Duodenal mucosa (tissue), 2 donors: ENCODE data around the gene GRIA2.
"Not testable (repeated sequence)": the region's sequence is repeated elsewhere in the genome, so short reads cannot be mapped to it uniquely, and the experiment has no call there.

Experiments
- H3K27ac ChIP-seq: one replicate; pipeline ENCODE4 v1.7.0; 2013; ENCODE audit warnings: low read depth, low read length
- H3K27me3 ChIP-seq, 2 donors: one replicate each; pipeline ENCODE4 v1.7.0; 2013; ENCODE audit warnings: low read length in 2 of 2, control low read depth in 1 of 2; ENCODE audit not compliant: insufficient read depth in 2 of 2, control insufficient read depth in 1 of 2
- H3K36me3 ChIP-seq, 2 donors: one replicate each; pipeline ENCODE4 v1.7.0; 2013; ENCODE audit warnings: low read length in 2 of 2, control low read depth in 1 of 2; ENCODE audit not compliant: insufficient read depth in 2 of 2, control insufficient read depth in 1 of 2
- H3K4me1 ChIP-seq, 2 donors: one replicate each; pipeline ENCODE4 v1.7.0; 2013; ENCODE audit warnings: low read length in 2 of 2, control low read depth in 1 of 2; ENCODE audit not compliant: insufficient read depth in 2 of 2, control insufficient read depth in 1 of 2
- H3K4me3 ChIP-seq, 2 donors: one replicate each; pipeline ENCODE4 v1.7.0; 2013; ENCODE audit warnings: low read length in 2 of 2, low read depth in 1 of 2
- H3K9ac ChIP-seq, 2 donors: one replicate each; pipeline ENCODE4 v1.7.0; 2013; ENCODE audit warnings: low read length in 2 of 2, low read depth in 1 of 2
- H3K9me3 ChIP-seq, 2 donors: one replicate each; pipeline ENCODE4 v1.7.0; 2013; ENCODE audit warnings: low read length in 2 of 2, control low read depth in 1 of 2; ENCODE audit not compliant: control insufficient read depth in 1 of 2

The GRIA2 gene

DNA sequence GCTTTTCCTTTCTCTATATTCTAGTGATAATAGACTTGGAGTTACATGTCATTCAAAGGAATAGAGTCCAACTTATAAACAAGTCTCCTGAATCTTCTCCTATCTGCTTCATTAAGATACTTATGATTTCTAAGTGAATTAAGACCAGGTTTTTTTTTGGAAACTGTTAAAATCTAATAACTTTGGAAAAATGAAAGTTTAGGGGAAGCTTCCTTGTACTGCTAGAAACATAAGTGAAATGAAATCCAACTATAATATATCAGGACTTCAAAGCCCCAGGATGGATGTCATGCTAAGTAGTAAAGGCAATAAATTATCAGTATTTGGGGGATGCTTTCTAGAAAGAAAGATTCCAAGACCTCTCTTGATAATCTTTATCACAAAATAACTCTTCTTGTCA lies 24.8 kb downstream of the GRIA2 start:
- H3K27me3 ChIP-seq, result no peaks in the 10 kb centered on the region
- no peaks in the 10 kb centered on the region for H3K4me1 ChIP-seq
- H3K27ac ChIP-seq, result no peak overlapping the region
- no peaks in the 10 kb centered on the region for H3K36me3 ChIP-seq
- H3K9me3 ChIP-seq, result no peaks in the 10 kb centered on the region
- H3K4me3 ChIP-seq, result no peak overlapping the region
- no peak overlapping the region for H3K9ac ChIP-seq

DNA sequence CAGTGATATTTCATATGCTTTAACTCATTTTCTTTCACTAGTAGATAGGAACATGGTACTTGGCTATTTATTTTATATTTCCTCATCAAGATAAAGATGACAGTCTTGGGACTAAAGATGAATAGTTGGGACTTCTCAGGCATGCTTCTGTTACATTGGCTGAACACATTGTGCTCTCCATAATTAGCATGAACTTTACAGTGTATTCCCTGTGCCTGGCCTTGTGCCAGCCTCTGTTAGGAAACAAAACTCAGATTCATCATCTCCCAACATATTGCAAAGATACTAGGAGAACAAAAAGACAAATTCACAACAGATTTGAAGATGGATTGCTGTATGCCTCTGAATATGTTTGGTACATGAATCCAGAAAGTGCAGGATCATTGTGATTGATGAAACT lies 26.4 kb downstream of the GRIA2 start:
- H3K9me3 ChIP-seq, result no peaks in the 10 kb centered on the region
- no peaks in the 10 kb centered on the region for H3K27me3 ChIP-seq
- no peak overlapping the region for H3K4me3 ChIP-seq
- no peak overlapping the region for H3K27ac ChIP-seq
- no peaks in the 10 kb centered on the region for H3K4me1 ChIP-seq
- H3K9ac ChIP-seq, result no peak overlapping the region
- H3K36me3 ChIP-seq, result no peaks in the 10 kb centered on the region

DNA sequence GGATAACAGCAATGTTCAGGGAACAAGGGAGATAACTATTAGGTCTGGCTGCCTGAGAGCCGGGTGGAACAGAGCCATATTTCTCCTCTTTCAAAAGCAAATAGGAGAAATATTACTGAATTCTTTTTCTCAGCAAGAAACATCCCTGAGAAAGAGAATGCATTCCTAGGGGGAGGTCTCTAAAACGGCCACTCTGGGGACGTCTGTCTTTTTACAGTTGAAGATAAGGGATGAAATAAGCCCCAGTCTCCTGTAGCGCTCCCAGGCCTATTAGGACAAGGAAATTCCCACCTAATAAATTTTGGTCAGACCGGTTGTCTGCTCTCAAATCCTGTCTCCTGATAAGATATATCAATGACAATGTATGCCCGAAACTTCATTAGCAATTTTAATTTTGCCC lies 37.6 kb downstream of the GRIA2 start:
- H3K27me3 ChIP-seq, H3K27ac ChIP-seq, H3K4me1 ChIP-seq, H3K9ac ChIP-seq, H3K36me3 ChIP-seq, H3K4me3 ChIP-seq, H3K9me3 ChIP-seq: not testable (repeated sequence)

DNA sequence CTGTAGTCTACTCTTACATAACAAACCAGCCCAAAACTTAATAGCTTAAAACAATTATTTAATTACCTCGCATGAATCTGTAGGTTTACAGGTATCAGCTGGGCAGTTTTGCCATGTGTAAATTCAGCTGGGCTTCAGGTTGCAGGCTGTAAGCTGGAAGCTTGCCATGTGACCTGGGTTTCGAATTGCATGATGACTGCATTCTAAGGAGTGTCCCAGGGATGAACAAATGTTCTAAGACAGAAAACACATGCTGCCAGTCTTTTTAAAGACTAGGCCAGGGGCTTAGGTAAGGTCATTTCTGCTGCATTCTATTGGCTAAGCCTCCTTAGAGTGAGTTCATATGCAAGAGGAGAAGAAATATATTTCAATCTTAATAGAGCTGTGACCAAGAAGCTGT lies 44.8 kb downstream of the GRIA2 start:
- Histone ChIP-seq H3K4me3 (no peak overlapping the region), H3K36me3 (no peaks in the 10 kb centered on the region), H3K27ac (no peak overlapping the region)

DNA sequence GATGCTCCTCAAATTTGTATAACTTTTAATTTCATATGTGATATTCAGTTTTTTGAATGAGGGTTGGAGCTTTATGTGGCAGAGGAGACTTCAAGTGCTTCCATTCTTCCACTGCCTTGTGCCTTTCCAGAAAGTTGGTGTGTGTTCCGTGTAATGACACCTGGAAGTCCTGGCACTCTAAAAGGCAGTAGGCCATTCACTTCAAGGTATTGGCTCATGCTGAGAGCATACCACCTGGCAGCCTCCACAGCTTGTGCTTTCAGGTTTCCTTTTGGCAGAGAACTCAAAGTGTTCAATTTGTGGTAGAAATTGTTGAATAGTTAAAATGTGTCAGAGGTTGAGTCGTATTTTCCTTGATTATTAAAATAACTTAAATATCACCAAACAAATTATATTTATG lies 49.6 kb downstream of the GRIA2 start:
- no peaks in the 10 kb centered on the region for H3K27me3 ChIP-seq

More for the DNA sequence above, 44.8 kb downstream of the GRIA2 start:
- no peaks in the 10 kb centered on the region for H3K27me3 ChIP-seq
- H3K9ac ChIP-seq, result no peak overlapping the region
- H3K4me1 ChIP-seq, result no peaks in the 10 kb centered on the region
- H3K9me3 ChIP-seq, result no peaks in the 10 kb centered on the region

DNA sequence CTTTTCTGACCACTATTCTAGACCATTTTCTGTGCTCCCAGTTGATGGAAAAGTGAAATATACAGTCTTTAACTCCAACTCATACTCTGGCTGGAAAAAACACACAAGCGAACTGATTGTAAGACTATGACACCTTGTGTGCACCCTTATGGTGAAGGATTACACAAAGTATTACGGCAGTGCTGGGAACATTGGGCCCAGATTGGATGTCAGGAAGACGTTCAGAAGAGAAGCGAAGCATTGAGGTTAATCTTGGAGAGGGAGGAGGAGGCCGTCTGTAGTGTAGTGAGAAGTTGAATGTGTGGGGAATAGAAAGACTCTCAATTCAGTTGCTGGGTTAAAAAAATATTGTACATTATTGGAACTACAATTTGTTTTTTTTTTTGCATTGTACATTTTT lies 50.0 kb downstream of the GRIA2 start:
- no peaks in the 10 kb centered on the region for H3K36me3 ChIP-seq
- no peak overlapping the region for H3K4me3 ChIP-seq
- no peak overlapping the region for H3K9ac ChIP-seq
- H3K27me3 ChIP-seq, result no peaks in the 10 kb centered on the region
- H3K27ac ChIP-seq, result no peak overlapping the region
- H3K4me1 ChIP-seq, result no peaks in the 10 kb centered on the region
- H3K9me3 ChIP-seq, result no peaks in the 10 kb centered on the region

More for the DNA sequence above, 49.6 kb downstream of the GRIA2 start:
- Histone ChIP-seq H3K36me3 (no peaks in the 10 kb centered on the region), H3K4me1 (no peaks in the 10 kb centered on the region), H3K4me3 (no peak overlapping the region), H3K9me3 (no peaks in the 10 kb centered on the region), H3K27ac (no peak overlapping the region), H3K9ac (no peak overlapping the region)

DNA sequence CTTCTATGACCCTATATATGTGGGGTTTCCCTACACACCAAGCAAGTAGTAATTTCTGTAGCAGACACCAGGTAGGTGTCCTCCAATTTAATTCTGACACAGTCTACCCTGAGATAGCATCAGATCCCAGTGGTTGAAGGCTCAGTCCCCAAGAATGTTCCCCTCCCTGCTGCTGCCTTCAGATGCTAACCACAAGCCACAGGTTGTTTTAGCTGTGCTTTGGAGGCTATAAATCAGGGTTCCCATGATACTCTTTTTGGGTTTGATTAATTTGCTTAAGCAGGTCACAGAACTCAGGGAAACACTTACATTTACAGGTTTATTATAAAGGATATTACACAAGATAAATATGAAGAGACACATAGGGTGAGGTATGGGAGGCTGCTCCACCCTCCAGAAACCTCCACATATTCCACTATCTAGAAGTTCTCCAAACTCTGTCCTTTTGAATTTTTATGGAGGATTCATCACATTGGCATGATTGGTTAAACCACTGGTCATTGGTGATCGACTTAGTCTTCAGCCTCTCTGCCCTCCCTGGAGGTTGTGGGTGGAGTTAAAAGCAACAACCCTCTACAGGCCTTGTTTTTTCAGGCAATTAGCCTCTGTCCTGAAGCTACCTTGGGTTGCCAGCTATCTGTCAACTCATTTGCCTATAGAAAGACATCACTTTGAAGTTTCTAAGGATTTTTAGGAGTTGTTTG lies 50.8 kb downstream of the GRIA2 start:
- Histone ChIP-seq H3K4me1 (no peaks in the 10 kb centered on the region), H3K4me3 (no peak overlapping the region), H3K27ac (no peak overlapping the region), H3K9ac (no peak overlapping the region), H3K27me3 (no peaks in the 10 kb centered on the region), H3K36me3 (no peaks in the 10 kb centered on the region), H3K9me3 (no peaks in the 10 kb centered on the region)

DNA sequence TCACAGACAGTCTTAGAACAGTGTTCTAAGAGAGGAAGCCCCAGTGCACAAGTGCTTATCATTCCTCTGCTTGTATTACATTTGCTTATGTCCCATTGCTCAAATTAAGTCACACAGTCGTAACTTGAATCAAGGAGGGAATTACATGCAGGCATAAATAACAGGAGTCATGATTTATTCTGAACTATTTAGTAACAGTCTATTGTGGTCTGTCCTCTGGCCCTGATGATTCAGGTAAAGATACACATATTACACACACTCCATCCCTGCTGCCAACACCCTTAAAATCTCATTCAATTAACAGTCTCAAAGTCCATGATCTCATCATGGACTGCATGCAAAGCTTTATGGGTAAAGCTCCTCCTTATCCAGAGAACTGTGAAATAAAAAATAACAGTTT lies 60.1 kb downstream of the GRIA2 start:
- H3K9me3 ChIP-seq, result no peaks in the 10 kb centered on the region
- H3K4me3 ChIP-seq, result no peak overlapping the region
- no peaks in the 10 kb centered on the region for H3K27me3 ChIP-seq
- no peak overlapping the region for H3K27ac ChIP-seq
- H3K36me3 ChIP-seq, result no peaks in the 10 kb centered on the region
- H3K9ac ChIP-seq, result no peak overlapping the region
- H3K4me1 ChIP-seq, result no peaks in the 10 kb centered on the region

DNA sequence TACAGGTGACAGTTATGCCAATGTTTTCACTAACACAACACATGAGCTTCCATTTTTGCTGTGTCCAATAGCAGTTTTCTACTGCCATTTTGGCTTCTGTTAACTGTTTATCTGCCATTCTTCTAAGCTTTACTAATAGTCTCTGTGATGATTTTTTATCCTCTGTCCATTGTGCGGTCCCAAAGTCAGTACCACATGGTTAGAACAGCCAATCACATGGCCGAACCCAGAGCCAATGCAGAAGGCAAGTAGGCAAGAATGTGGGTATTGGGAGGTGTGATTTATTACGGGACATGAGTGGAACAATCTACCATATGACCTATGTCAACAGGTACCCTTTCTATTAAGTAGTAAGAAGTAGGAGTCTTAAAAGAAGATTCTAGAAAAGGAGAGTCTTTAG lies 61.5 kb downstream of the GRIA2 start:
- H3K27me3 ChIP-seq, result no peaks in the 10 kb centered on the region
- no peak overlapping the region for H3K9ac ChIP-seq
- no peaks in the 10 kb centered on the region for H3K9me3 ChIP-seq
- no peaks in the 10 kb centered on the region for H3K36me3 ChIP-seq
- H3K27ac ChIP-seq, result no peak overlapping the region
- H3K4me1 ChIP-seq, result no peaks in the 10 kb centered on the region
- H3K4me3 ChIP-seq, result no peak overlapping the region

DNA sequence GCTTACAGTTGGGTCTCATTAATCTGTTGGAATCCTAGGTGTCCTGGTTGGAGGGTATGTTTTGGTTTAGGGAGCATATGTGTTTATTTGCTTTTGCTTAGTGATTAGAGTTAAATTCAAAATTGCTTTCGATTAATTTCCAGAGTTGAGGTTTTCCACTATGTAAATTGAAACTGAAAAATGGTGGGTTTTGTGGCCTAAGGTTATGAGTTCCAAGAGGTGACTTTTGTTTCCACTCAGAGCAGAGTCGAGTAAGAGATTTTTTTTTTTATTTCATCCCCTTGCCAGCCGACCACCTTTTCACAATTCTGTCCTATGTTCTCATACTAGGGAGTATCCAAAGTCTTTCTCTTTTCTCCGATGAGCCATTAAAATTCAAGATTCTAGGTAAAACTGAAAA lies 66.9 kb downstream of the GRIA2 start:
- Histone ChIP-seq H3K4me1 (no peaks in the 10 kb centered on the region), H3K27me3 (no peaks in the 10 kb centered on the region), H3K36me3 (no peaks in the 10 kb centered on the region), H3K9me3 (no peaks in the 10 kb centered on the region), H3K4me3 (no peak overlapping the region), H3K27ac (no peak overlapping the region), H3K9ac (no peak overlapping the region)

DNA sequence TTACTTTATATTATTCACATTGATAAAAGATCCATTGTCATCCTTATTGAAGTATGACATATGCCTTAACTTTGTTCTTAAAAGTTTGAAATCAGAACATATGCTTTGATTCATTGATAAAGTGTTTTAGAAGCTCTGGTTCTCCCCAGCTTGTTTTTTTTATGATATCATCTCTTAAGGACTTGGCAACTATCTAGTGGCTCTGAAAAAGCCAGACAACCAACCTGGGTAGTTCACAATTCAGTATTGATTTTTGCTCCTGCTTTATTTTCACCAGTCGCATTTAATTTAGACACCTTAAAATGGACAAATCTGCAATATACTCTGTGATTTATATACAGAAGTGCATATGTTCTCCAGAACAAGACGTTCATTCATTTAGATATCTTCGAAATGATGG lies 70.1 kb downstream of the GRIA2 start:
- no peaks in the 10 kb centered on the region for H3K4me1 ChIP-seq
- no peaks in the 10 kb centered on the region for H3K27me3 ChIP-seq
- no peaks in the 10 kb centered on the region for H3K9me3 ChIP-seq
- H3K36me3 ChIP-seq, result no peaks in the 10 kb centered on the region
- H3K27ac ChIP-seq, result no peak overlapping the region
- H3K4me3 ChIP-seq, result no peak overlapping the region
- H3K9ac ChIP-seq, result no peak overlapping the region
